Smooth muscle cell (in vitro differentiated cells): Measurements from ENCODE around the gene CITED1. TPM values are rescaled to one million over a fixed set of nuclear protein-coding genes. Genes with fewer than 3 reads are reported as not detected.

Experiments
- DNase-seq: peaks from one replicate; lab custom pipeline; 2025; ENCODE audit not compliant: unreplicated experiment; lab: John Stamatoyannopoulos, UW
- H2AFZ ChIP-seq: fragments of 200-600 bp; sonication (generic); 2 replicates; pipeline ENCODE4 v1.6.0; 2016; ENCODE audit warnings: antibody characterized with exemption, low read depth, mild to moderate bottlenecking
- H3F3A ChIP-seq: fragments of 200-600 bp; sonication (generic); 2 replicates; pipeline ENCODE4 v1.6.0; 2017; ENCODE audit warnings: antibody characterized with exemption, low read depth
- H3K27ac ChIP-seq: fragments of 200-600 bp; sonication (generic); 2 replicates; pipeline ENCODE4 v1.5.1; 2016; ENCODE audit warnings: low read depth, mild to moderate bottlenecking
- H3K27me3 ChIP-seq: fragments of 200-600 bp; sonication (generic); 2 replicates; pipeline ENCODE4 v1.6.1; 2016; ENCODE audit warnings: low read depth, mild to moderate bottlenecking
- H3K36me3 ChIP-seq: fragments of 200-600 bp; sonication (generic); 2 replicates; pipeline ENCODE4 v1.5.1; 2016; ENCODE audit warnings: low read depth
- H3K4me1 ChIP-seq: fragments of 200-600 bp; sonication (generic); 2 replicates; pipeline ENCODE4 v1.5.1; 2016; ENCODE audit warnings: low read depth
- H3K4me2 ChIP-seq: fragments of 200-600 bp; sonication (generic); 2 replicates; pipeline ENCODE4 v1.6.0; 2016; ENCODE audit warnings: mild to moderate bottlenecking
- H3K4me3 ChIP-seq: fragments of 200-600 bp; sonication (generic); 2 replicates; pipeline ENCODE4 v1.5.1; 2016; ENCODE audit warnings: mild to moderate bottlenecking
- H3K79me2 ChIP-seq: fragments of 200-600 bp; sonication (generic); 2 replicates; pipeline ENCODE4 v1.6.0; 2016; ENCODE audit warnings: low read depth, mild to moderate bottlenecking
- H3K9ac ChIP-seq: fragments of 200-600 bp; sonication (generic); 2 replicates; pipeline ENCODE4 v1.6.0; 2016; ENCODE audit warnings: low read depth
- H3K9me3 ChIP-seq: fragments of 200-600 bp; sonication (generic); replicated peaks from 2 replicates; pipeline ENCODE4 v1.5.1; 2016; ENCODE audit warnings: low read depth
- H4K20me1 ChIP-seq: fragments of 200-600 bp; sonication (generic); 2 replicates; pipeline ENCODE4 v1.6.0; 2016; ENCODE audit warnings: low read depth
- CTCF ChIP-seq: fragments of 200-600 bp; sonication (generic); IDR thresholded peaks from 2 replicates; pipeline ENCODE4 v1.5.1; 2017; ENCODE audit warnings: borderline replicate concordance, mild to moderate bottlenecking, antibody characterized with exemption; ENCODE audit not compliant: insufficient read depth, poor library complexity, severe bottlenecking
- WGBS: methylation state at CpG from one replicate; pipeline ENCODE4 v1.1.7; 2016; ENCODE audit warnings: low lambda C conversion rate; 5-methylcytosine and 5-hydroxymethylcytosine counted together
- polyA plus RNA-seq: library from polyadenylated mRNA; unstranded; fragments of >200 nt; fragmentation: Nextera tagmentation; extraction: Ambion mirVana; gene quantifications from 2 replicates; pipeline ENCODE4 v1.2.1, GENCODE V29; 2016
- total RNA-seq: library from RNA; depleted of rRNA; stranded (reverse); fragments of >200 nt; gene quantifications from 2 replicates; pipeline ENCODE4 v1.2.3, GENCODE V29; 2014

Gene CITED1
- total and polyA plus RNA-seq, 2 experiments from 2014 or later, result 0.42 to 1.0 TPM

GRCh38 chrX:72346302-72346949, 40.7 kb upstream of the CITED1 start:
- Histone ChIP-seq H3K9ac (no peak overlapping the region), H2AFZ (no peak overlapping the region), H3K79me2 (no peaks in the 10 kb centered on the region), H3K9me3 (no peaks in the 10 kb centered on the region), H3K4me3 (no peak overlapping the region), H3F3A (no peaks in the 10 kb centered on the region), H3K4me1 (no peaks in the 10 kb centered on the region), H3K4me2 (no peak overlapping the region), H3K27ac (no peak overlapping the region), H4K20me1 (no peaks in the 10 kb centered on the region), H3K36me3 (no peaks in the 10 kb centered on the region), H3K27me3 (no peaks in the 10 kb centered on the region)
- no peak for TF ChIP-seq CTCF
- 74% methylated on average over 6 of the region's 6 CpGs for WGBS
- DNase-seq, result no peak

DNA sequence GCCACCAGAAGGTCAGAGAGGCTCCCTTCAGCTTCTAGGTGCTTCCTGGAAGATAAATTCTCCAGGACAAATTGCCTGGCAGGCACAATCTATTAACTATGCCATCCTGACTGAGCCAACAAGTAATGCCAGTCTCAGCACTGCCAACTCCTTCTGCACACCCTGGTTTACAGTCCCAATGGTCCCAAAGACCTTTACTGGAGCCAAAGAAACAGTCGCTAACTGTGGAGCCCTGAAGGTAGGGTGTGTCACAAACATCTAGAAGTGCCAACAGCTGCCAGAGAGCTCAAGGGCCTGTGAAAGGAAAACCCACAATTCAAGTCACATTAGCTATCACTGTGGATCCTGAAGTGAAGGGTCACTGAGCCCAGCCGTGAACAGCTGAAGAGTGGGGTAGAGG, 34.9 kb upstream of the CITED1 start:
- DNase-seq, result no peak
- Histone ChIP-seq H3F3A (no peaks in the 10 kb centered on the region), H3K9ac (no peak overlapping the region), H3K36me3 (no peaks in the 10 kb centered on the region), H3K27me3 (no peaks in the 10 kb centered on the region), H3K4me2 (no peak overlapping the region), H3K4me1 (no peaks in the 10 kb centered on the region), H3K4me3 (no peak overlapping the region), H3K79me2 (no peaks in the 10 kb centered on the region), H3K9me3 (no peaks in the 10 kb centered on the region), H4K20me1 (no peaks in the 10 kb centered on the region), H2AFZ (no peak overlapping the region), H3K27ac (no peak overlapping the region)
- no peak for TF ChIP-seq CTCF
- WGBS, result 70% methylated on average over 2 of the region's 2 CpGs

DNA sequence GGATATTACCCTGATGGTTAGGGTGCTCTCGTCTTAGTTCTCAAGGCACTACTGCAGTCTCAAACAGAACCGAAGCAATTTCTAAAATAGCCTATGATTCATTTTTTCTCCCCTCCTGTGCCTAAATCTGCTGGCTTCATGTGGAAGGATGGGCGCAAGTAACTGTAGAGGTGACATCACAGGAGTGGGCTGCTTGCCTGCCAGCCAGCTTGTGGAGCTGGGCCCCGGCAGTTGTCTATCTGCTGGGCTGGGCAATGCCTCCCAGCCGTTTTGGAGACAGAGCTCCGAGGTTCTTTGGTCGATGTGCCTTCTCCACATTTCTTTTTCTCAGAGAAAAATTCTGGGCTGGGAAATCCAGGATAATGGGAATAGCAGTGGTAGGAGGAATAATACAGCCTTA, 34.3 kb upstream of the CITED1 start:
- no peak for DNase-seq
- no peaks in the 10 kb centered on the region for H3K79me2 ChIP-seq
- H3K4me1 ChIP-seq, result no peaks in the 10 kb centered on the region
- H3K4me3 ChIP-seq, result no peak overlapping the region
- no peaks in the 10 kb centered on the region for H3F3A ChIP-seq
- H4K20me1 ChIP-seq, result no peaks in the 10 kb centered on the region
- WGBS, result 89% methylated on average over 7 of the region's 7 CpGs
- H3K27ac ChIP-seq, result no peak overlapping the region
- H3K27me3 ChIP-seq, result no peaks in the 10 kb centered on the region
- no peaks in the 10 kb centered on the region for H3K36me3 ChIP-seq
- no peak for TF ChIP-seq CTCF
- H3K9me3 ChIP-seq, result no peaks in the 10 kb centered on the region
- H3K9ac ChIP-seq, result no peak overlapping the region
- H2AFZ ChIP-seq, result no peak overlapping the region
- H3K4me2 ChIP-seq, result no peak overlapping the region

DNA sequence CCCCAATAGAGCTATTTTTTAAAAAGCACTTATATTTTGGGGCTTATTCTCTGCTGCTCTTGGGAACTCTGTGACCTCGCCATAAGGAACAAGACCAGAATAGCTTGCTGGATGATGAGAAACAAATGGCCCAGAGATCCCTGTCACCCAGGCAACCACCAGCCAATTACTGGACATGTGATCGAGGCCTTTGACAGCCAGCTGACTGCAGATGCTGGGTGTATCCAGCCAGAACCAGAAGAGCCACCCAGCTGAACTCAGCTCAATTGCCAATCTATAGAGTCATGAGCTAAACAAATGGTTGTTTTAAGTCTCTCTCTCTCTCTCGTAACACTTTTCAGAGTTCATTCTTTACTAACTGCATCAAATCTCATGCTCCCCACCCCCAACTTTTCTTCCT, 24.4 kb upstream of the CITED1 start:
- Histone ChIP-seq H3K9ac (no peak overlapping the region), H3K79me2 (no peaks in the 10 kb centered on the region), H3K4me3 (no peak overlapping the region), H3K36me3 (no peaks in the 10 kb centered on the region), H3K27me3 (no peaks in the 10 kb centered on the region), H2AFZ (no peak overlapping the region), H3K4me1 (no peaks in the 10 kb centered on the region), H4K20me1 (no peaks in the 10 kb centered on the region), H3F3A (no peaks in the 10 kb centered on the region), H3K27ac (no peak overlapping the region), H3K9me3 (peaks cover 2% of the 10 kb centered on the region), H3K4me2 (no peak overlapping the region)
- TF ChIP-seq CTCF, result no peak
- no peak for DNase-seq
- 81% methylated on average over 3 of the region's 3 CpGs for WGBS
